K562 (cell line): ENCODE measurements around the gene DDC. TPM values are rescaled to one million over a fixed set of nuclear protein-coding genes. Genes with fewer than 3 reads are reported as not detected.

Experiments
- ATAC-seq: fragments of 200-7000 bp; cut with Tn5 transposase; 3 replicates; pipeline ENCODE4 v1.9.1; 2020; ENCODE audit warnings: moderate library complexity
- BruUV-seq: library from RNA; stranded (reverse); fragments of 400-500 nt; replicated peaks from 2 replicates; lab custom pipeline; 2021; lab: Mats Ljungman, UMichigan
- CTCF ChIA-PET: fragments of 300-600 bp; formaldehyde crosslinking; extraction: SDS; loops from one replicate; lab custom pipeline; 2021; ENCODE audit warnings: low intra/inter-chr PET ratio; lab: Yijun Ruan, JAX
- POLR2A ChIA-PET: fragments of 300-600, 350-650 bp; sonication (Branson Sonifier 250); formaldehyde crosslinking; extraction: SDS; loops from one replicate; lab custom pipeline; 2021; ENCODE audit warnings: antibody characterized with exemption, inconsistent platforms; lab: Yijun Ruan, JAX
- DNase-seq, 4 experiments: peaks; one replicate each; pipeline versions ENCODE4 v3.0.0 to v3.0.0-alpha.2; 2011 to 2018; ENCODE audit warnings: low spot score in 3 of 4, mixed read lengths in 3 of 4; ENCODE audit errors: extremely low read depth in 1 of 4
- FAIRE-seq: peaks from 2 replicates; lab custom pipeline; 2011; peaks lifted over from hg19 to GRCh38; lab: Jason Lieb, UNC
- H2AFZ ChIP-seq: 2 replicates; pipeline ENCODE4 v1.6.0; 2011; ENCODE audit warnings: low read depth, low read length, control low read depth, inconsistent platforms
- H3K27ac ChIP-seq: fragments of 200-600 bp; 3 replicates; pipeline ENCODE4 v1.8.0; 2011; ENCODE audit warnings: low read depth, mild to moderate bottlenecking, control low read depth, inconsistent platforms, low read length, moderate library complexity, mixed read lengths; ENCODE audit errors: extremely low read depth
- H3K27me3 ChIP-seq, 2 experiments: fragments of 300-600 bp in 1 of 2; 2 replicates in 1 of 2; 3 replicates in 1 of 2; pipeline versions ENCODE4 v1.6.0 to v1.8.0; 2011; ENCODE audit warnings: inconsistent platforms in 2 of 2, low read length in 2 of 2, mild to moderate bottlenecking in 1 of 2, mixed read lengths in 1 of 2, moderate library complexity in 1 of 2; ENCODE audit not compliant: control insufficient read depth in 2 of 2, insufficient read depth in 2 of 2
- H3K36me3 ChIP-seq: fragments of 300-600 bp; 3 replicates; pipeline ENCODE4 v1.8.0; 2011; ENCODE audit warnings: mild to moderate bottlenecking, low read length, inconsistent platforms; ENCODE audit not compliant: control insufficient read depth, insufficient read depth
- H3K4me1 ChIP-seq, 2 experiments: fragments of 200-600 bp in 1 of 2; replicated peaks in 1 of 2; 2 replicates in 1 of 2; 3 replicates in 1 of 2; pipeline versions ENCODE4 v1.5.1 to v1.8.0; 2011; ENCODE audit warnings: inconsistent platforms in 2 of 2, low read length in 2 of 2, mild to moderate bottlenecking in 1 of 2, mixed read lengths in 1 of 2, moderate library complexity in 1 of 2; ENCODE audit not compliant: control insufficient read depth in 2 of 2, insufficient read depth in 2 of 2
- H3K4me2 ChIP-seq: 2 replicates; pipeline ENCODE4 v1.6.1; 2011; ENCODE audit warnings: low read length, control low read depth, inconsistent platforms, mixed read lengths; ENCODE audit not compliant: insufficient read depth
- H3K4me3 ChIP-seq: fragments of 200-600 bp; sonication (generic), shearing (Covaris generic); 2 replicates; pipeline ENCODE4 v1.5.1; 2016; ENCODE audit warnings: control low read depth, inconsistent platforms
- H3K79me2 ChIP-seq: fragments of 200-600 bp; 3 replicates; pipeline ENCODE4 v1.8.0; 2011; ENCODE audit warnings: low read length, inconsistent platforms; ENCODE audit not compliant: control insufficient read depth, insufficient read depth
- H3K9ac ChIP-seq, 2 experiments: 2 replicates each; pipeline versions ENCODE4 v1.6.0 to v1.6.1; 2011; ENCODE audit warnings: low read depth in 2 of 2, low read length in 2 of 2, control low read depth in 1 of 2, inconsistent platforms in 1 of 2, mild to moderate bottlenecking in 1 of 2, mixed read lengths in 1 of 2; ENCODE audit not compliant: insufficient read depth in 1 of 2
- H3K9me1 ChIP-seq: one replicate; pipeline ENCODE4 v1.6.0; 2011; ENCODE audit warnings: inconsistent platforms, mild to moderate bottlenecking, low read length, moderate library complexity; ENCODE audit not compliant: control insufficient read depth, insufficient read depth
- H3K9me3 ChIP-seq: replicated peaks from 2 replicates; pipeline ENCODE4 v1.5.1; 2011; ENCODE audit warnings: low read depth, low read length, inconsistent platforms; ENCODE audit not compliant: control insufficient read depth, insufficient read depth
- H4K20me1 ChIP-seq: replicated peaks from 2 replicates; pipeline ENCODE4 v1.6.1; 2011; ENCODE audit warnings: low read length, inconsistent platforms, mixed read lengths; ENCODE audit not compliant: control insufficient read depth, insufficient read depth
- BDP1 ChIP-seq: IDR thresholded peaks from 3 replicates; pipeline ENCODE4 v1.6.1; 2011; ENCODE audit not compliant: insufficient read length, insufficient read depth
- RAD21 ChIP-seq, 2 experiments: fragments of 250-450 bp in 1 of 2; fragments of 450-650 bp in 1 of 2; sonication (Bioruptor Pico) in 1 of 2; formaldehyde crosslinking in 1 of 2; IDR thresholded peaks in 1 of 2; conservative IDR thresholded peaks in 1 of 2; 2 replicates each; pipeline versions ENCODE4 v1.4.0 to v1.8.0; 2020 to 2022; ENCODE audit warnings: mild to moderate bottlenecking in 2 of 2, moderate library complexity in 1 of 2
- SMC3 ChIP-seq: conservative IDR thresholded peaks from 2 replicates; pipeline ENCODE4 v1.6.1; 2011; ENCODE audit warnings: low read depth, low read length, improper control_type of control experiment; ENCODE audit not compliant: insufficient read depth
- WGBS: fragments of 100-300 bp; shearing (Covaris generic); methylation state at CpG from one replicate; pipeline ENCODE4 v1.1.6; 2016; ENCODE audit warnings: low coverage, mixed read lengths; ENCODE audit not compliant: insufficient coverage; ENCODE audit errors: missing lambda C conversion rate; 5-methylcytosine and 5-hydroxymethylcytosine counted together
- in situ Hi-C: fragments of 300-500 bp; cut with MboI; formaldehyde crosslinking; loops from 4 replicates; pipeline ENCODE4 v1.15.0; 2018; ENCODE audit warnings: inconsistent platforms, mixed read lengths
- intact Hi-C: fragments of 100-400 bp; cut with micrococcal nuclease; formaldehyde crosslinking; loops from 2 replicates; pipeline ENCODE4 v1.14.2; 2022
- polyA plus RNA-seq, 8 experiments: library from polyadenylated mRNA; depleted of rRNA in 4 of 8; stranded (reverse) in 5 of 8; unstranded in 3 of 8; fragments of >200 nt; fragmentation: Nextera tagmentation in 2 of 8; fragmentation: Illumina TruSeq in 1 of 8; extraction: Ambion mirVana in 2 of 8; extraction: Trizol in 1 of 8; gene quantifications; 2 replicates each; pipeline versions ENCODE4 v1.2.1 to v1.2.3, GENCODE V29; 2011 to 2014; ENCODE audit warnings: inconsistent platforms in 1 of 8, missing spikeins in 1 of 8
- total RNA-seq, 7 experiments: library from RNA; depleted of rRNA in 6 of 7; stranded (reverse); fragments of >200 nt in 6 of 7; fragmentation: Illumina TruSeq in 2 of 7; extraction: Trizol in 2 of 7; gene quantifications; 2 replicates each; pipeline versions ENCODE4 v1.2.1 to v1.2.3, GENCODE V29; 2011 to 2021; ENCODE audit warnings: low replicate concordance in 1 of 7
- TF ChIP-seq, protein P1 (sequence below): fragments of 250-450 bp; sonication (Bioruptor Pico); IDR thresholded peaks from 2 replicates; pipeline ENCODE4 v1.8.0; 2021; ENCODE audit warnings: moderate library complexity, mild to moderate bottlenecking, inconsistent platforms
- TF ChIP-seq, protein P2 (sequence below), 3 experiments: IDR thresholded peaks in 2 of 3; conservative IDR thresholded peaks in 1 of 3; 2 replicates each; pipeline ENCODE4 v1.5.1; 2011 to 2012; ENCODE audit warnings: low read length in 3 of 3, mild to moderate bottlenecking in 3 of 3, control low read depth in 2 of 3, improper control_type of control experiment in 1 of 3, inconsistent platforms in 1 of 3, low read depth in 1 of 3, mixed read lengths in 1 of 3, moderate library complexity in 1 of 3; ENCODE audit not compliant: insufficient read depth in 2 of 3
- TF ChIP-seq, protein P3 (sequence below): fragments of 450-650 bp; IDR thresholded peaks from 2 replicates; pipeline ENCODE4 v1.6.1; 2018; ENCODE audit warnings: mild to moderate bottlenecking, low read depth; ENCODE audit not compliant: partially characterized antibody

The DDC gene
- total and polyA plus RNA-seq, 9 of the 15 experiments (the other 6 are each of a cell fraction or from before 2014, with no cell fraction given) = not detected

DNA sequence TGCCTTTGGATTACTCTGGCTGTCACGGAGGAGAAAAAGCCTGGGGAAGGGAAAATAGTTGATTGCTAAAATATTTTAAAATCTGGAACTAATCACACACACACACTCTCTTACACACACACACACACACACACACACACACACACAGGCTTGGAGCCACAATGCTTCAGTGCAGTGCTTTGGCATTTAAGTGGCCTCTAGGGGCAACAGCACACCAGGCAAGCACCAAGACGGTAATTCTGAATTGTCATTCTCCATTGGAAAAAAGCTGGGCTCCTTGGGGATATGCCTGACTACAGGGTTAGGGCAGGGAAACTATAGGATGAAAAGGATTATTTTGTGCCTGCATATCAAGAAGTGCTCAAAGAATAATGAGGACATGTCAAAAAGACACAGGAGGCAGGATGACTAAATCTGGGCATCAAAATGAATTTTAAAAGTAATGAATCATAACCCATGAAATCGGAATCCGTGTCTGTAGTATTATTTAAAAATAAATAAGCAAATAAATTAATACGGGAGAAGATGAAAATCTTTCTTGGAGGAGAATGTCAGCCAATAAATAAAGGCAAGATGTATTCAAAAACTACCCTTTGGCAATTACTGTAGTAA, 30.4 kb upstream of the DDC start:
- FAIRE-seq (no peak), ATAC-seq (peak; percentile 48)
- H3K4me3 ChIP-seq = no peak overlapping the region
- BruUV-seq = no TSS peak
- in situ Hi-C loops = no loop called here
- H3K4me1 ChIP-seq = no peaks in the 10 kb centered on the region
- no peak overlapping the region for H3K9ac ChIP-seq
- no peak overlapping the region for H2AFZ ChIP-seq
- no peaks in the 10 kb centered on the region; the same call in 1 of the 2 replicates for H4K20me1 ChIP-seq
- POLR2A ChIA-PET = interaction anchor here (0.6 to 0.7 kb wide), 2 partner anchors 120 to 485 kb away, joined by 3 to 5 read pairs; no protein-coding TSS in a partner anchor
- H3K27ac ChIP-seq = no peak overlapping the region
- no peaks in the 10 kb centered on the region for H3K9me1 ChIP-seq
- H3K9me3 ChIP-seq = no peaks in the 10 kb centered on the region
- H3K27me3 ChIP-seq = no peaks in the 10 kb centered on the region
- no peaks in the 10 kb centered on the region for H3K79me2 ChIP-seq
- no peak overlapping the region for H3K4me2 ChIP-seq
- WGBS = 77% methylated on average over 5 of the region's 5 CpGs
- TF ChIP-seq, protein P1, sequence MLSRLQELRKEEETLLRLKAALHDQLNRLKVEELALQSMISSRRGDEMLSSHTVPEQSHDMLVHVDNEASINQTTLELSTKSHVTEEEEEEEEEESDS (CRISPR knock-in tag) = no peak
- 0 out of 2 replicates have a peak, but pooled peaks have one; percentile 14 for TF ChIP-seq SMC3
- TF ChIP-seq, protein P2, sequence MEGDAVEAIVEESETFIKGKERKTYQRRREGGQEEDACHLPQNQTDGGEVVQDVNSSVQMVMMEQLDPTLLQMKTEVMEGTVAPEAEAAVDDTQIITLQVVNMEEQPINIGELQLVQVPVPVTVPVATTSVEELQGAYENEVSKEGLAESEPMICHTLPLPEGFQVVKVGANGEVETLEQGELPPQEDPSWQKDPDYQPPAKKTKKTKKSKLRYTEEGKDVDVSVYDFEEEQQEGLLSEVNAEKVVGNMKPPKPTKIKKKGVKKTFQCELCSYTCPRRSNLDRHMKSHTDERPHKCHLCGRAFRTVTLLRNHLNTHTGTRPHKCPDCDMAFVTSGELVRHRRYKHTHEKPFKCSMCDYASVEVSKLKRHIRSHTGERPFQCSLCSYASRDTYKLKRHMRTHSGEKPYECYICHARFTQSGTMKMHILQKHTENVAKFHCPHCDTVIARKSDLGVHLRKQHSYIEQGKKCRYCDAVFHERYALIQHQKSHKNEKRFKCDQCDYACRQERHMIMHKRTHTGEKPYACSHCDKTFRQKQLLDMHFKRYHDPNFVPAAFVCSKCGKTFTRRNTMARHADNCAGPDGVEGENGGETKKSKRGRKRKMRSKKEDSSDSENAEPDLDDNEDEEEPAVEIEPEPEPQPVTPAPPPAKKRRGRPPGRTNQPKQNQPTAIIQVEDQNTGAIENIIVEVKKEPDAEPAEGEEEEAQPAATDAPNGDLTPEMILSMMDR (IDR thresholded peaks at IDR 0.05 in 2 of 3, conservative IDR thresholded peaks at IDR 0.05 in 1 of 3; ENCODE audit: insufficient read depth in 2 of 3, low read depth in 1 of 3, low read length in 3 of 3) = peak; percentile 23 to 36 (median 27); a peak in 2 of 6 replicates
- no peak for TF ChIP-seq BDP1
- peak in 1 of 2 experiments; percentile 27; a peak in 1 of 4 replicates for TF ChIP-seq RAD21 (CRISPR knock-in tag; conservative IDR thresholded peaks at IDR 0.05 in 1 of 2, IDR thresholded peaks at IDR 0.05 in 1 of 2)
- TF ChIP-seq, protein P3, sequence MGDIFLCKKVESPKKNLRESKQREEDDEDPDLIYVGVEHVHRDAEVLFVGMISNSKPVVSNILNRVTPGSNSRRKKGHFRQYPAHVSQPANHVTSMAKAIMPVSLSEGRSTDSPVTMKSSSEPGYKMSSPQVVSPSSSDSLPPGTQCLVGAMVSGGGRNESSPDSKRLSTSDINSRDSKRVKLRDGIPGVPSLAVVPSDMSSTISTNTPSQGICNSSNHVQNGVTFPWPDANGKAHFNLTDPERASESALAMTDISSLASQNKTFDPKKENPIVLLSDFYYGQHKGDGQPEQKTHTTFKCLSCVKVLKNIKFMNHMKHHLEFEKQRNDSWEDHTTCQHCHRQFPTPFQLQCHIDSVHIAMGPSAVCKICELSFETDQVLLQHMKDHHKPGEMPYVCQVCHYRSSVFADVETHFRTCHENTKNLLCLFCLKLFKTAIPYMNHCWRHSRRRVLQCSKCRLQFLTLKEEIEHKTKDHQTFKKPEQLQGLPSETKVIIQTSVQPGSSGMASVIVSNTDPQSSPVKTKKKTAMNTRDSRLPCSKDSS = no peak
- TF ChIP-seq, all 486 proteins: peak for 3
- CTCF ChIA-PET = no interaction called here
- H3K36me3 ChIP-seq = peaks cover 53% of the 10 kb centered on the region
- DNase-seq = peak in 3 of 4 experiments; percentile 12 to 44 (median 39)
- intact Hi-C loops = no loop called here
